ENCODE results near the gene ZMAT2.
"Not testable (repeated sequence)": the region's sequence is repeated elsewhere in the genome, so short reads cannot be mapped to it uniquely, and the experiment has no call there.

ZMAT2 gene

GRCh38 chr5:140708787-140709186 lies 8.5 kb downstream of the ZMAT2 start:
- DNase-seq, result not testable (repeated sequence)

DNA sequence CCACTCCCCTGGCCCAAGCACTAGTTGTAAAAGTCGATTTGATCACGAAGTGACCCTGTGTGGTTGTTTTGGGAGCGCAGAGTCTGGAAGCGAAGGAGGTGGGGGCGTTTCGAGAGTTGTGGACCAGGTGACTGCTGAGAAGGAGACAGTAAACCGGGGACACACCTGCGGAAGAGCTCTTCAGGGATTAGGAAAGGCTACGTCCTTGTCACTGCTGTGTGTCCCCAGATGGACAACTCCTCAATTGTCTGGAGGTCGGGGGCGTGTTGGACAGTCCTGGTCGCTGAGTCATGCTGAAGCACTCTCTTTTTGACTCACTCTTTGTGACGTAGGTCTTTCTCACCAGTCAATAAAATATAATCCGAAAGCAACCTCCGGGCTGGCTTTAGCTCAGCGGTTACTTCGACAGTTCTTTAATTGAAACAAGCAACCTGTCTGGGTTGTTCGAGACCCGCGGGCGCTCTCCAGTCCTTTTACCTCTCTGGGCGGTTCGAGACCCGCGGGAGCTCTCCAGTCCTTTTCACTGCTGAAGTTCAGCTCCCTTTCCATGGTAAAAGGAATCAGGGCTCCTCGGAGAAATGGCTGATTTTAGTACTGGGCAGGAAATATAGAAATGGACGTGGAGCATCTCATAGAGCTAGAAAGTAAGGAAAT lies 10.8 kb downstream of the ZMAT2 start:
- peak; percentile 98 for DNase-seq

GRCh38 chr5:140711794-140712193 lies 11.5 kb downstream of the ZMAT2 start:
- DNase-seq, result no peak

- DNase-seq, result no peak
Measured at GRCh38 chr5:140713562-140714094, 13.4 kb downstream of the ZMAT2 start.

- not testable (repeated sequence) for DNase-seq
Measured at GRCh38 chr5:140716238-140716637, 16.0 kb downstream of the ZMAT2 start.

GRCh38 chr5:140718266-140718592 lies 18.0 kb downstream of the ZMAT2 start:
- DNase-seq, result no peak

DNA sequence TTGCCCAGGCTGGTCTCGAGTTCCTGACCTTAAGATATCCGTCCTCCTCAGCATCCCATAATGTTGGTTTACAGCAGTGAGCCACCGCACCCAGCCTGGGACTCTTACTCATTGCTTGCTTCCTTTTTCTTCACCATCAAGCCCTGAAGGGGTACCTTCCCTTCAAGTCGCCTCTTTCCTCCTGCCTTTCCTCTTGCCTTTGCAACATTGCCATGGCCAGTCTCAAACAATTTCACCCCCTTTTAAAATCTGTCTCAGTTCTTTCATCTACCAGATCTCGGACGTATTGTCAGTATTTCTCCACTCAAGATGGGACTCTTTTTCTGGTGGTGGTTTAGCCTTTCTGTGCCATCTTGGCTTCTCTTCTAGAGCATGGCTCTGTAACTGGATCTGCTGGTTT lies 20.5 kb downstream of the ZMAT2 start:
- not testable (repeated sequence) for DNase-seq

DNA sequence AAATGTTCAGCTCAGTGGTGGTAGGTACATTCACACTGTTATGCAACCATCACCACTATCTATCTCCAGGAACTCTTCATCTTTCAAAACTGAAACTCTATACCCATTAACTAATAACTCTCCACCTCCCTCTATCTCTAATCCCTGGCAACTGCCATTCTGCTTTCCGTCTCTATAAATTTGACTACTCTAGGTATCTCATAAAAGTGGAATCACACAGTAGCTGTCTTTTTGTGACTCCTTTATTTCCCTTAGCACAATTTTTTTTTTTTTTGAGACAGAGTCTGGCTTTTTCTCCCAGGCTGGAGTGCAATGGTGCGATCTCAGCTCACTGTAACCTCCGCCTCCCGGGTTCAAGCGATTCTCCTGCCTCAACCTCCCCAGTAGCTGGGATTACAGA lies 21.1 kb downstream of the ZMAT2 start:
- not testable (repeated sequence) for DNase-seq

GRCh38 chr5:140725799-140726471 lies 25.7 kb downstream of the ZMAT2 start:
- DNase-seq, result peak; percentile 94

GRCh38 chr5:140733098-140733497 lies 32.9 kb downstream of the ZMAT2 start:
- no peak for DNase-seq

- peak; percentile 9 for DNase-seq
Measured at GRCh38 chr5:140734354-140734753, 34.1 kb downstream of the ZMAT2 start.

- no peak for DNase-seq
Measured at GRCh38 chr5:140737486-140737885, 37.2 kb downstream of the ZMAT2 start.

DNA sequence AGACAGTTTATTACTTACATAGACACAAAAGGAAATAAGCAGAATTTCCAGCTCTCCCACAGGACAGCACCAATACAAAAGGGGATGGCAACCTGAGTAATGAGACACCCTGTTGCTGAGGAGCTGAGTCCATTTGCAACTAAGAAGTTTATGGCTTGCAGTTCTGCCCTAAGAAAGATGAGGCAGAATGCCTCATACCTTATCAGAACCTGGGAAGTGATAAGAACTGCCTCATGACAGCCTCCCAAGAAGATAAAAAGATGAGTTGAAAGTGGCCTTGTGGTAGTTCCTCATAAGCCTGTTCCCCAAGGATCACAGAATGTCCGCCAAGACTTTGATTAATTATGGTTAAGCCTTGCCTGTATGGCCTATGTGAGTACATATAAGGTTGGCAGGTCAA lies 41.7 kb downstream of the ZMAT2 start:
- DNase-seq, result no peak

DNA sequence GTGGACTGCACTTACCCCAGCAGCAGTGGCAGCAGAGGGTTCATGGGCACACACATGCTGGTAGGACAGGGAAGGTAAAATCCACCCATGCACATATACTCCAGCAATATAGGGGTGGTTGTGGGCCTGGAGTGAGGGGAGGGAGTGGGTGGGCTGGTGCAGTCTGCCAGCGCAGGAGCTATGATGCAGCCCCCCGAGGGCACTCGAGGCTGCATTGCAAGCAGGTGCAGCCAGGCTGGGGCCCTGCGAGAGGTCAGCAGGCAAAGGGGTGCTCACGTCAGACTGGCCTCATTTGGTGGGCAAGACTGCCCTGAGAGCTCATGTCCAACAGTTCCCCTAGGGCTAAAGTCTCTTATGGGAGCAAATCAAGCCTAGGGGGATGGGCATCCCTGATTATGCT lies 53.3 kb downstream of the ZMAT2 start:
- no peak for DNase-seq

Measured in fibroblast of skin of back (primary cell).